Chondrocyte (in vitro differentiated cells): ENCODE data around the gene CHRND. TPM values are rescaled to one million over a fixed set of nuclear protein-coding genes. Genes with fewer than 3 reads are reported as not detected.

ENCODE experiments used
- DNase-seq: peaks from one replicate; pipeline ENCODE4 v3.0.0; 2021; ENCODE audit warnings: mixed read lengths, low spot score
- H3K27ac Mint-ChIP-seq: one replicate; pipeline ENCODE4 v1.8.0; 2021; ENCODE audit warnings: mild to moderate bottlenecking, moderate library complexity, mixed read lengths; ENCODE audit not compliant: unreplicated experiment
- H3K27me3 Mint-ChIP-seq: 2 replicates; pipeline ENCODE4 v1.8.0; 2021; ENCODE audit warnings: low read depth, mixed read lengths
- H3K36me3 Mint-ChIP-seq: 2 replicates; pipeline ENCODE4 v1.8.0; 2021; ENCODE audit warnings: low read depth, mixed read lengths
- H3K4me1 Mint-ChIP-seq: 2 replicates; pipeline ENCODE4 v1.8.0; 2021; ENCODE audit warnings: low read depth, mild to moderate bottlenecking, mixed read lengths
- H3K4me3 Mint-ChIP-seq: one replicate; pipeline ENCODE4 v1.8.0; 2021; ENCODE audit warnings: mild to moderate bottlenecking, moderate library complexity, mixed read lengths; ENCODE audit not compliant: unreplicated experiment
- H3K9me3 Mint-ChIP-seq: 2 replicates; pipeline ENCODE4 v1.8.0; 2021; ENCODE audit warnings: low read depth, mixed read lengths
- total RNA-seq: library from RNA; stranded (reverse); gene quantifications from 3 replicates; pipeline ENCODE4 v1.2.1, GENCODE V29; 2021
- TF ChIP-seq, protein P1 (sequence below): fragments of 200-600 bp; sonication (generic); IDR thresholded peaks from 2 replicates; pipeline ENCODE4 v1.5.0; 2021; ENCODE audit warnings: antibody characterized with exemption, mild to moderate bottlenecking, moderate library complexity

The CHRND gene
- total RNA-seq, 1 donor from 2014 or later: not detected

DNA sequence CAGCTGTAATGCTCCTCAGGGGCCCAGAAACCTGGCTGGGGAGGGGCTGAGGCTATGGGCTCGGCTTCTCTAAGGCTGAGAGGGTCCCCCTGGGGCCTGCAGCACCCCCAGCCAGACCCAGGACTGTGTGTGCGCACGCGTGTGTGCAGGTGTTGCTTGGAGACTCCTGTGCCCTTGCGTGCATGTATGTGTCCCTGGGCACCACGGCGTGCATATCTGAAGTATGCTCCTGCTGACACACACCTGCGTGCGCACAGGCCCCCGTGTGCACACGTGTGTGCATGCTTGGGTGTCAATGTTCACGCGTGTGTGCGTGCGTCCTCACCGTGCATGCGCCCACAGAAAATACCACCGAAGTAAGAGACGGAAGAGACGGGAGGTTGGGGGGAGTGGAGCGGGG, 23.4 kb upstream of the CHRND start:
- Mint-ChIP-seq H3K27ac (no peak overlapping the region), H3K4me1 (peaks cover 9% of the 10 kb centered on the region), H3K9me3 (no peaks in the 10 kb centered on the region), H3K36me3 (no peaks in the 10 kb centered on the region), H3K4me3 (peak overlapping the region; percentile 52), H3K27me3 (peaks cover 50% of the 10 kb centered on the region)
- no peak for DNase-seq
- TF ChIP-seq, protein P1, sequence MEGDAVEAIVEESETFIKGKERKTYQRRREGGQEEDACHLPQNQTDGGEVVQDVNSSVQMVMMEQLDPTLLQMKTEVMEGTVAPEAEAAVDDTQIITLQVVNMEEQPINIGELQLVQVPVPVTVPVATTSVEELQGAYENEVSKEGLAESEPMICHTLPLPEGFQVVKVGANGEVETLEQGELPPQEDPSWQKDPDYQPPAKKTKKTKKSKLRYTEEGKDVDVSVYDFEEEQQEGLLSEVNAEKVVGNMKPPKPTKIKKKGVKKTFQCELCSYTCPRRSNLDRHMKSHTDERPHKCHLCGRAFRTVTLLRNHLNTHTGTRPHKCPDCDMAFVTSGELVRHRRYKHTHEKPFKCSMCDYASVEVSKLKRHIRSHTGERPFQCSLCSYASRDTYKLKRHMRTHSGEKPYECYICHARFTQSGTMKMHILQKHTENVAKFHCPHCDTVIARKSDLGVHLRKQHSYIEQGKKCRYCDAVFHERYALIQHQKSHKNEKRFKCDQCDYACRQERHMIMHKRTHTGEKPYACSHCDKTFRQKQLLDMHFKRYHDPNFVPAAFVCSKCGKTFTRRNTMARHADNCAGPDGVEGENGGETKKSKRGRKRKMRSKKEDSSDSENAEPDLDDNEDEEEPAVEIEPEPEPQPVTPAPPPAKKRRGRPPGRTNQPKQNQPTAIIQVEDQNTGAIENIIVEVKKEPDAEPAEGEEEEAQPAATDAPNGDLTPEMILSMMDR: no peak

- TF ChIP-seq, protein P1: no peak
- peak overlapping the region; percentile 55 for H3K4me3 Mint-ChIP-seq
- H3K4me1 Mint-ChIP-seq: peaks cover 9% of the 10 kb centered on the region
- peaks cover 47% of the 10 kb centered on the region for H3K27me3 Mint-ChIP-seq
- no peak overlapping the region for H3K27ac Mint-ChIP-seq
- no peak for DNase-seq
- no peaks in the 10 kb centered on the region for H3K9me3 Mint-ChIP-seq
- H3K36me3 Mint-ChIP-seq: no peaks in the 10 kb centered on the region
Measured at GRCh38 chr2:232502911-232503808, 22.8 kb upstream of the CHRND start.

- peak overlapping the region; percentile 53 for H3K4me3 Mint-ChIP-seq
- H3K36me3 Mint-ChIP-seq: no peaks in the 10 kb centered on the region
- TF ChIP-seq, protein P1: no peak
- no peaks in the 10 kb centered on the region for H3K9me3 Mint-ChIP-seq
- peaks cover 46% of the 10 kb centered on the region for H3K27me3 Mint-ChIP-seq
- H3K4me1 Mint-ChIP-seq: peaks cover 9% of the 10 kb centered on the region
- no peak overlapping the region for H3K27ac Mint-ChIP-seq
- DNase-seq: no peak
Measured at GRCh38 chr2:232503809-232504323, 22.1 kb upstream of the CHRND start.

DNA sequence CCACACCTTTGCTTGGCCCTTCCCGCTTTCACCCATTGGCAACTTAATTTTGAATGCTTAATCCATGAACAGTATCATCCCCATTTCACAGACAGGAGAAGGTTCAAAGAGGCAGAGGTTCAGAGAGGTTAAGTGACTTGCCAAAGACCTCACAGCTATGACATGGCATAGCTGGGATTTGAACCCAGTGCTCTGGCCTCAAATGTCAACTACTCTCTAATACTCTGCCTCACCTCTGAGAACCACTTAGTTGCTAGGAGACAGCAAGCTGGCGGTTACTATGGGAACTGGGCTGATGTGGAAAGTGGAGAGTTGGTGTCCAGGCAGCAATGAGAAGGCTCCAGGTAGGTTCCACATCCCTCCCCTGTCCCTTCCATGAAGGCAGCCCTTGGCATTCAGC, 21.5 kb upstream of the CHRND start:
- Mint-ChIP-seq H3K9me3 (no peaks in the 10 kb centered on the region), H3K27ac (no peak overlapping the region), H3K4me1 (peaks cover 9% of the 10 kb centered on the region), H3K27me3 (peaks cover 47% of the 10 kb centered on the region), H3K4me3 (no peak overlapping the region), H3K36me3 (no peaks in the 10 kb centered on the region)
- TF ChIP-seq, protein P1: no peak
- DNase-seq: no peak

- no peaks in the 10 kb centered on the region for H3K36me3 Mint-ChIP-seq
- H3K4me1 Mint-ChIP-seq: peaks cover 9% of the 10 kb centered on the region
- TF ChIP-seq, protein P1: no peak
- H3K27me3 Mint-ChIP-seq: peaks cover 49% of the 10 kb centered on the region
- no peak overlapping the region for H3K4me3 Mint-ChIP-seq
- H3K9me3 Mint-ChIP-seq: no peaks in the 10 kb centered on the region
- no peak overlapping the region for H3K27ac Mint-ChIP-seq
- DNase-seq: no peak
Measured at GRCh38 chr2:232505856-232506255, 20.1 kb upstream of the CHRND start.
